GM23338 (cell line): Measurements from ENCODE around the gene CNTRL. TPM values are rescaled to one million over a fixed set of nuclear protein-coding genes. Genes with fewer than 3 reads are reported as not detected.

Experiments
- ATAC-seq: fragments of 200-7000 bp; cut with Tn5 transposase; 3 replicates; pipeline ENCODE4 v1.9.1; 2020
- DNase-seq: peaks from one replicate; pipeline ENCODE4 v3.0.0-alpha.2; 2015; ENCODE audit warnings: low spot score
- H2AFZ ChIP-seq: fragments of 200-600 bp; sonication (generic); 2 replicates; pipeline ENCODE4 v1.8.0; 2016; ENCODE audit warnings: antibody characterized with exemption, mild to moderate bottlenecking, moderate library complexity
- H3F3A ChIP-seq: fragments of 200-600 bp; sonication (generic); replicated peaks from 2 replicates; pipeline ENCODE4 v1.8.0; 2017; ENCODE audit warnings: antibody characterized with exemption, mixed run types, low read depth
- H3K27ac ChIP-seq: fragments of 200-600 bp; sonication (generic); 2 replicates; pipeline ENCODE4 v1.6.1; 2016; ENCODE audit warnings: low read depth
- H3K27me3 ChIP-seq: fragments of 200-600 bp; sonication (generic); 2 replicates; pipeline ENCODE4 v1.8.0; 2016; ENCODE audit warnings: mild to moderate bottlenecking, mixed run types, moderate library complexity; ENCODE audit not compliant: insufficient read depth
- H3K36me3 ChIP-seq: fragments of 200-600 bp; sonication (generic); 2 replicates; pipeline ENCODE4 v1.8.0; 2016; ENCODE audit warnings: mild to moderate bottlenecking; ENCODE audit not compliant: insufficient read depth
- H3K4me1 ChIP-seq: fragments of 200-600 bp; sonication (generic); 2 replicates; pipeline ENCODE4 v1.8.0; 2016; ENCODE audit warnings: mild to moderate bottlenecking, moderate library complexity; ENCODE audit not compliant: insufficient read depth
- H3K4me2 ChIP-seq: fragments of 200-600 bp; sonication (generic); 2 replicates; pipeline ENCODE4 v1.7.1; 2017; ENCODE audit warnings: mixed run types
- H3K4me3 ChIP-seq: fragments of 200-600 bp; sonication (generic); 2 replicates; pipeline ENCODE4 v1.6.1; 2016; ENCODE audit warnings: mixed run types
- H3K79me2 ChIP-seq: fragments of 200-600 bp; sonication (generic); replicated peaks from 2 replicates; pipeline ENCODE4 v1.8.0; 2017; ENCODE audit warnings: mild to moderate bottlenecking; ENCODE audit not compliant: insufficient read depth
- H3K9me2 ChIP-seq: fragments of 200-600 bp; sonication (generic); 2 replicates; pipeline ENCODE4 v1.8.0; 2017; ENCODE audit not compliant: insufficient read depth
- H4K20me1 ChIP-seq: fragments of 200-600 bp; sonication (generic); replicated peaks from 2 replicates; pipeline ENCODE4 v1.8.0; 2017; ENCODE audit warnings: mild to moderate bottlenecking; ENCODE audit not compliant: insufficient read depth
- H3K27ac Mint-ChIP-seq: 2 replicates; pipeline ENCODE4 v1.8.0; 2020; ENCODE audit warnings: inconsistent platforms, mild to moderate bottlenecking, moderate library complexity, mixed read lengths
- H3K27me3 Mint-ChIP-seq: 3 replicates; pipeline ENCODE4 v1.8.0; 2022; ENCODE audit warnings: low read depth, mild to moderate bottlenecking, moderate library complexity, mixed read lengths, inconsistent platforms; ENCODE audit not compliant: insufficient read depth, poor library complexity
- H3K36me3 Mint-ChIP-seq: 3 replicates; pipeline ENCODE4 v1.8.0; 2021; ENCODE audit warnings: low read depth, mild to moderate bottlenecking, inconsistent platforms, moderate library complexity, mixed read lengths
- H3K4me1 Mint-ChIP-seq: 3 replicates; pipeline ENCODE4 v1.8.0; 2020; ENCODE audit warnings: mild to moderate bottlenecking, inconsistent platforms, mixed read lengths
- H3K4me3 Mint-ChIP-seq: 3 replicates; pipeline ENCODE4 v1.8.0; 2021; ENCODE audit warnings: moderate library complexity, mild to moderate bottlenecking, inconsistent platforms, mixed read lengths
- H3K9me3 Mint-ChIP-seq: 3 replicates; pipeline ENCODE4 v1.8.0; 2020; ENCODE audit warnings: moderate library complexity, mild to moderate bottlenecking, inconsistent platforms, mixed read lengths
- EZH2 ChIP-seq: fragments of 200-600 bp; sonication (generic); IDR thresholded peaks from one replicate; pipeline ENCODE4 v1.8.0; 2017; ENCODE audit warnings: antibody characterized with exemption, mild to moderate bottlenecking, low read depth; ENCODE audit not compliant: unreplicated experiment
- NANOG ChIP-seq: IDR thresholded peaks from 2 replicates; pipeline ENCODE4 v1.6.1; 2016; ENCODE audit warnings: antibody characterized with exemption, borderline replicate concordance
- REST ChIP-seq: IDR thresholded peaks from one replicate; pipeline ENCODE4 v1.6.1; 2018; ENCODE audit warnings: antibody characterized with exemption; ENCODE audit not compliant: unreplicated experiment
- ZNF462 ChIP-seq: fragments of 250-450 bp; sonication (Bioruptor Pico); IDR thresholded peaks from 2 replicates; pipeline ENCODE4 v1.5.0; 2020; ENCODE audit warnings: mild to moderate bottlenecking, moderate library complexity
- polyA plus RNA-seq: library from polyadenylated mRNA; unstranded; fragments of >200 nt; fragmentation: Nextera tagmentation; extraction: Ambion mirVana; gene quantifications from 2 replicates; pipeline ENCODE4 v1.2.1, GENCODE V29; 2016
- total RNA-seq: library from RNA; depleted of rRNA; stranded (reverse); fragments of >200 nt; shearing (Covaris generic); gene quantifications from 2 replicates; pipeline ENCODE4 v1.2.3, GENCODE V29; 2014
- TF ChIP-seq, protein P1 (sequence below), 2 experiments: fragments of 200-600 bp in 1 of 2; sonication (generic) in 1 of 2; conservative IDR thresholded peaks; 2 replicates each; pipeline versions ENCODE4 v1.5.1 to v1.6.1; 2016 to 2017; ENCODE audit warnings: antibody characterized with exemption in 2 of 2, low read depth in 2 of 2, mild to moderate bottlenecking in 2 of 2, moderate library complexity in 1 of 2

Gene CNTRL
- total and polyA plus RNA-seq, 2 experiments from 2014 or later: 9.2 to 11.7 TPM

GRCh38 chr9:121197132-121197531, 122.4 kb downstream of the CNTRL start:
- no peak for DNase-seq
- TF ChIP-seq ZNF462 (no peak), EZH2 (no peak), NANOG (no peak), REST (no peak)
- TF ChIP-seq, protein P1, sequence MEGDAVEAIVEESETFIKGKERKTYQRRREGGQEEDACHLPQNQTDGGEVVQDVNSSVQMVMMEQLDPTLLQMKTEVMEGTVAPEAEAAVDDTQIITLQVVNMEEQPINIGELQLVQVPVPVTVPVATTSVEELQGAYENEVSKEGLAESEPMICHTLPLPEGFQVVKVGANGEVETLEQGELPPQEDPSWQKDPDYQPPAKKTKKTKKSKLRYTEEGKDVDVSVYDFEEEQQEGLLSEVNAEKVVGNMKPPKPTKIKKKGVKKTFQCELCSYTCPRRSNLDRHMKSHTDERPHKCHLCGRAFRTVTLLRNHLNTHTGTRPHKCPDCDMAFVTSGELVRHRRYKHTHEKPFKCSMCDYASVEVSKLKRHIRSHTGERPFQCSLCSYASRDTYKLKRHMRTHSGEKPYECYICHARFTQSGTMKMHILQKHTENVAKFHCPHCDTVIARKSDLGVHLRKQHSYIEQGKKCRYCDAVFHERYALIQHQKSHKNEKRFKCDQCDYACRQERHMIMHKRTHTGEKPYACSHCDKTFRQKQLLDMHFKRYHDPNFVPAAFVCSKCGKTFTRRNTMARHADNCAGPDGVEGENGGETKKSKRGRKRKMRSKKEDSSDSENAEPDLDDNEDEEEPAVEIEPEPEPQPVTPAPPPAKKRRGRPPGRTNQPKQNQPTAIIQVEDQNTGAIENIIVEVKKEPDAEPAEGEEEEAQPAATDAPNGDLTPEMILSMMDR (conservative IDR thresholded peaks at IDR 0.05; ENCODE audit: low read depth in 2 of 2): no peak; a peak in 1 of 4 replicates
- Histone ChIP-seq H3K4me3 (no peak overlapping the region), H2AFZ (no peak overlapping the region), H3K4me1 (peaks cover 21% of the 10 kb centered on the region), H3K9me2 (no peaks in the 10 kb centered on the region), H3K27me3 (no peaks in the 10 kb centered on the region), H3K79me2 (peaks cover 88% of the 10 kb centered on the region), H4K20me1 (peaks cover 43% of the 10 kb centered on the region), H3K36me3 (no peaks in the 10 kb centered on the region), H3F3A (no peaks in the 10 kb centered on the region), H3K27ac (no peak overlapping the region), H3K4me2 (no peak overlapping the region)
- no peak for ATAC-seq
- Mint-ChIP-seq H3K27me3 (peaks cover 5% of the 10 kb centered on the region), H3K4me1 (peaks cover 31% of the 10 kb centered on the region), H3K4me3 (no peak overlapping the region), H3K9me3 (no peaks in the 10 kb centered on the region; the same call in 2 of the 3 replicates), H3K36me3 (no peaks in the 10 kb centered on the region; the same call in 2 of the 3 replicates), H3K27ac (no peak overlapping the region)
